ENCODE measurements around the gene MCC. TPM values are rescaled to one million over a fixed set of nuclear protein-coding genes. Genes with fewer than 3 reads are reported as not detected.

Gene MCC
- total RNA-seq, 1 experiment from 2014 or later, result 7.1 TPM

- intact Hi-C loops (cut with micrococcal nuclease), result loop anchor here (1.0 to 2.0 kb wide), 6 partner anchors 22 to 514 kb away; partner anchors contain the start of gene MCC
Observed at GRCh38 chr5:113510836-113511451, 22.7 kb upstream of the MCC start.

GRCh38 chr5:113508756-113509155, 20.5 kb upstream of the MCC start:
- ATAC-seq (no peak), DNase-seq (no peak)
- Histone ChIP-seq H3K9me2 (replicated peaks; ENCODE audit: low read length) (no peaks in the 10 kb centered on the region), H3K27me3 (ENCODE audit: low read length) (no peaks in the 10 kb centered on the region), H3K4me3 (ENCODE audit: low read length) (no peak overlapping the region), H3K36me3 (ENCODE audit: low read depth, low read length) (no peaks in the 10 kb centered on the region), H3K79me2 (ENCODE audit: low read length) (peaks cover 6% of the 10 kb centered on the region), H4K20me1 (ENCODE audit: low read length) (no peaks in the 10 kb centered on the region), H3K4me2 (ENCODE audit: low read length) (no peak overlapping the region), H3F3A (ENCODE audit: low read length, unreplicated experiment) (no peaks in the 10 kb centered on the region), H3K9ac (ENCODE audit: low read length) (no peak overlapping the region), H3K4me1 (ENCODE audit: insufficient read depth, low read length) (0 out of 2 replicates have a peak, but pooled peaks cover 5% of the 10 kb centered on the region), H2AFZ (ENCODE audit: low read length) (no peak overlapping the region), H3K27ac (ENCODE audit: low read length) (no peak overlapping the region), H3K9me3 (ENCODE audit: low read length) (no peaks in the 10 kb centered on the region)
- POLR2A ChIA-PET (ENCODE audit: unreplicated experiment), result no interaction called here
- no peak for TF ChIP-seq CTCF (conservative IDR thresholded peaks at IDR 0.05; ENCODE audit: low read depth, low read length)
- no peak for TF ChIP-seq EZH2 (IDR thresholded peaks at IDR 0.05; ENCODE audit: low read length, unreplicated experiment)
- TF ChIP-seq EZH2phosphoT487 (IDR thresholded peaks at IDR 0.05; ENCODE audit: borderline replicate concordance, low read length), result no peak
- intact Hi-C loops (cut with micrococcal nuclease), result no loop called here
- BruUV-seq (replicated peaks), result no TSS peak
- CTCF ChIA-PET, result no interaction called here

More at GRCh38 chr5:113510836-113511451, 22.7 kb upstream of the MCC start:
- Histone ChIP-seq H3K4me2 (ENCODE audit: low read length) (no peak overlapping the region), H3F3A (ENCODE audit: low read length, unreplicated experiment) (no peaks in the 10 kb centered on the region), H3K36me3 (ENCODE audit: low read depth, low read length) (0 out of 2 replicates have a peak, but pooled peaks cover 3% of the 10 kb centered on the region), H4K20me1 (ENCODE audit: low read length) (no peaks in the 10 kb centered on the region), H3K4me1 (ENCODE audit: insufficient read depth, low read length) (peaks cover 15% of the 10 kb centered on the region), H3K4me3 (ENCODE audit: low read length) (no peak overlapping the region), H3K9me3 (ENCODE audit: low read length) (no peaks in the 10 kb centered on the region), H3K79me2 (ENCODE audit: low read length) (peaks cover 27% of the 10 kb centered on the region), H3K9ac (ENCODE audit: low read length) (no peak overlapping the region), H3K9me2 (replicated peaks; ENCODE audit: low read length) (no peaks in the 10 kb centered on the region), H3K27ac (ENCODE audit: low read length) (no peak overlapping the region), H2AFZ (ENCODE audit: low read length) (no peak overlapping the region), H3K27me3 (ENCODE audit: low read length) (no peaks in the 10 kb centered on the region)
- CTCF ChIA-PET, result interaction anchor here (0.6 to 1.8 kb wide), 5 partner anchors 95 to 515 kb away, joined by 3 to 22 read pairs (median 6); no protein-coding TSS in a partner anchor
- BruUV-seq (replicated peaks), result no TSS peak
- peak; percentile 51 for ATAC-seq
- TF ChIP-seq CTCF (conservative IDR thresholded peaks at IDR 0.05; ENCODE audit: low read depth, low read length) (peak; percentile 84), EZH2 (IDR thresholded peaks at IDR 0.05; ENCODE audit: low read length, unreplicated experiment) (no peak)
- peak; percentile 72 for DNase-seq
- POLR2A ChIA-PET (ENCODE audit: unreplicated experiment), result no interaction called here

- Histone ChIP-seq H4K20me1 (ENCODE audit: low read length) (no peaks in the 10 kb centered on the region), H3K36me3 (ENCODE audit: low read depth, low read length) (no peaks in the 10 kb centered on the region), H3K4me1 (ENCODE audit: insufficient read depth, low read length) (0 out of 2 replicates have a peak, but pooled peaks cover under 1% of the 10 kb centered on the region), H3F3A (ENCODE audit: low read length, unreplicated experiment) (no peaks in the 10 kb centered on the region), H3K27ac (ENCODE audit: low read length) (no peak overlapping the region), H3K9me2 (replicated peaks; ENCODE audit: low read length) (no peaks in the 10 kb centered on the region), H3K9me3 (ENCODE audit: low read length) (no peaks in the 10 kb centered on the region), H3K4me2 (ENCODE audit: low read length) (no peak overlapping the region), H3K27me3 (ENCODE audit: low read length) (no peaks in the 10 kb centered on the region), H3K9ac (ENCODE audit: low read length) (no peak overlapping the region), H3K4me3 (ENCODE audit: low read length) (no peak overlapping the region), H3K79me2 (ENCODE audit: low read length) (no peaks in the 10 kb centered on the region), H2AFZ (ENCODE audit: low read length) (no peak overlapping the region)
- ATAC-seq (no peak), DNase-seq (no peak)
- no TSS peak for BruUV-seq (replicated peaks)
- CTCF ChIA-PET, result no interaction called here
- intact Hi-C loops (cut with micrococcal nuclease), result no loop called here
- POLR2A ChIA-PET (ENCODE audit: unreplicated experiment), result no interaction called here
- no peak for TF ChIP-seq CTCF (conservative IDR thresholded peaks at IDR 0.05; ENCODE audit: low read depth, low read length)
- no peak for TF ChIP-seq EZH2phosphoT487 (IDR thresholded peaks at IDR 0.05; ENCODE audit: borderline replicate concordance, low read length)
- TF ChIP-seq EZH2 (IDR thresholded peaks at IDR 0.05; ENCODE audit: low read length, unreplicated experiment), result no peak
Observed at GRCh38 chr5:113507601-113508000, 19.3 kb upstream of the MCC start.

Measured in PC-3 (cell line).